Renal cortex interstitium (tissue), 11 donors: ENCODE data around the gene MAP2. TPM values are rescaled to one million over a fixed set of nuclear protein-coding genes. Genes with fewer than 3 reads are reported as not detected.

Source experiments
- DNase-seq, 11 donors: peaks; one replicate each; pipeline ENCODE4 v3.0.0-alpha.2; 2013; ENCODE audit warnings: low read depth in 9 of 11, low spot score in 4 of 11; ENCODE audit errors: extremely low read depth in 1 of 11
- polyA plus RNA-seq, 3 donors: library from polyadenylated mRNA; unstranded; fragments of 120-200 nt; gene quantifications; one replicate each; pipeline ENCODE4 v1.2.1, GENCODE V29; 2013; ENCODE audit not compliant: insufficient read length in 3 of 3

Gene MAP2
- polyA plus RNA-seq, 3 donors = 32.2 to 36.6 (median 33.0) TPM

- DNase-seq = no peak
These were observed 239.8 kb downstream of the MAP2 start for GRCh38 chr2:209663656-209664055.

DNA sequence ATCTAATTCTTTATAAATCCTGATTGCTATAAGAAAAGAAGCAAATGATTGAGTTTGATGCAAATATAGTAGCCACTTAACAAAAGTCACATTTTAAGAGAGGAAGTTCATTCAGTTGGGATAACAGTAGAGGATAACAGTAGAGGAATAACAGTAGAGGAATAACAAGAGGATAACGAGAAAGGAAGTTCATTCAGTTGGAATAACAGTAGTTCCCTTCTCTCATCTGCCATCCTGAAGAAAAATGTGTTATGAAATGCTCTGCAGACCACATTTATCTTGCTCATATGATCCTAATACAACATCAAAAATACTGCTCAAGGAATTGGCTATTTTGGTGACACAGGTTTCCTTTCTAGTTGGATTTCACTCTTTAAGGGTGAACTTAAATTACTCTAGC, 242.4 kb downstream of the MAP2 start:
- no peak for DNase-seq

- DNase-seq = no peak
These were observed 247.3 kb downstream of the MAP2 start for GRCh38 chr2:209671020-209671680.

GRCh38 chr2:209673811-209674210, 250.0 kb downstream of the MAP2 start:
- DNase-seq = no peak

- no peak for DNase-seq
These were observed 256.7 kb downstream of the MAP2 start for GRCh38 chr2:209680596-209680995.

- no peak for DNase-seq
These were observed 257.4 kb downstream of the MAP2 start for GRCh38 chr2:209681201-209681735.

- DNase-seq = no peak
These were observed 258.8 kb downstream of the MAP2 start for GRCh38 chr2:209682646-209683045.

DNA sequence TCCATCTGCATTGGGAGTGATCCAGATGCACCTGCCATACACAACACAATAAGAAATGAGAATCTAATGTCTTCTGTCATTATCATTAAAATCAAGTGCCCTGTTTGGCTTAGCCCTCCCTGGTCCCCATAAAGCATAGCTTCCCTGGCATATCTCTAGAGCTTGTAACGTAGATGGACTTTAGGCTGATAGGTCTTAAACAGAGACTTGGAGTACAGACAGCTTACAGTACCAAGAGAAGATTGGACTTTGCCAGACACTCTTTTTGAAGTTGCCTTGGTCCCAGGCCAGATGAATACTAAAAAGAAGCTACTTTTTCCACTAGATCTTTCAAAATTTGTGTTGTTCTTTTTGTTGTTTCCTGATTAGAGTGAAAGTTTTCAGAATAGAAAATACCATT, 261.5 kb downstream of the MAP2 start:
- DNase-seq = no peak

- no peak for DNase-seq
These were observed 262.1 kb downstream of the MAP2 start for GRCh38 chr2:209685963-209686362.

GRCh38 chr2:209686448-209686847, 262.6 kb downstream of the MAP2 start:
- no peak for DNase-seq

- no peak for DNase-seq
These were observed 263.6 kb downstream of the MAP2 start for GRCh38 chr2:209687323-209687969.

- DNase-seq = no peak
These were observed 264.5 kb downstream of the MAP2 start for GRCh38 chr2:209688385-209688784.

DNA sequence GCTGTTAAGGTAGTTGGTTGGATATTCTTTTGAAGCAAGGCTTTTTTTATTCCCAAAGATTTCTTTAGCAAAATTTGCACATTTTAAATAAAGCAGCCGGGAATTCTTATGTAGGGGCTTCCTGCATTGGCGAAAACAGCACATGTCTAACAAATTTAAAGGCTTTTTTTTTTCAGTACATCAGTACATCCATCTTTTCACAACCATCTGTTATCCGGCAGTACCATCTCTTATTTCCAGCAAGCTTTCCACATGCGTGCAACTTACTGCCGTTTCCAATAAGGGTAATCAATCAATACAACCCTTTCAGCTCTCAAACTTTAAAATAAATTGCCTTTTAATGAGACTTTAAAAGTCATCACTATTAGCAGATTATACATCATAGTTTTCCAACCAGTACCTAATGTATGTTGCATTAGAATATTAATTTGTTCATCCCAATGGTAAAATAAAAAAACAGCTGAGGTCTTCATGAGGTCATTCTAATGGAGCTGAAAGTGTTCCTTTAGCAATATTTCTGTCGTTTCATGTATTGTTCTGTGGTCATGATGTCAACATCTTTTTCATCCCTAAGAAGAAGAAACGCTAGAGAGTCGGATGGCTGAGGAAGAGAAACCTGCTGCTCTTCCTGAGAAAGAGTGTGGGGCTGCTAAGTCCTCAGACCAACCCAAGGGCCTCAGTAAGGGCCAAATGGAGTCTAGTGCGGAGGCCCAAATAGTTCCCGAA, 266.3 kb downstream of the MAP2 start:
- no peak for DNase-seq

DNA sequence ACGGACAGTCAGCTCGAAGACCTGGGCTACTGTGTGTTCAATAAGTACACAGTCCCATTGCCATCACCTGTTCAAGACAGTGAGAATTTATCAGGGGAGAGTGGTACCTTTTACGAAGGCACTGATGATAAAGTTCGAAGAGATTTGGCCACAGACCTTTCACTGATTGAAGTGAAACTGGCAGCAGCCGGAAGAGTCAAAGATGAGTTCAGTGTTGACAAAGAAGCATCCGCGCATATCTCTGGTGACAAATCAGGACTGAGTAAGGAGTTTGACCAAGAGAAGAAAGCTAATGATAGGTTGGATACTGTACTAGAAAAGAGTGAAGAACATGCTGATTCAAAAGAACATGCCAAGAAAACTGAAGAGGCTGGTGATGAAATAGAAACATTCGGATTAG, 270.9 kb downstream of the MAP2 start:
- DNase-seq = no peak

DNA sequence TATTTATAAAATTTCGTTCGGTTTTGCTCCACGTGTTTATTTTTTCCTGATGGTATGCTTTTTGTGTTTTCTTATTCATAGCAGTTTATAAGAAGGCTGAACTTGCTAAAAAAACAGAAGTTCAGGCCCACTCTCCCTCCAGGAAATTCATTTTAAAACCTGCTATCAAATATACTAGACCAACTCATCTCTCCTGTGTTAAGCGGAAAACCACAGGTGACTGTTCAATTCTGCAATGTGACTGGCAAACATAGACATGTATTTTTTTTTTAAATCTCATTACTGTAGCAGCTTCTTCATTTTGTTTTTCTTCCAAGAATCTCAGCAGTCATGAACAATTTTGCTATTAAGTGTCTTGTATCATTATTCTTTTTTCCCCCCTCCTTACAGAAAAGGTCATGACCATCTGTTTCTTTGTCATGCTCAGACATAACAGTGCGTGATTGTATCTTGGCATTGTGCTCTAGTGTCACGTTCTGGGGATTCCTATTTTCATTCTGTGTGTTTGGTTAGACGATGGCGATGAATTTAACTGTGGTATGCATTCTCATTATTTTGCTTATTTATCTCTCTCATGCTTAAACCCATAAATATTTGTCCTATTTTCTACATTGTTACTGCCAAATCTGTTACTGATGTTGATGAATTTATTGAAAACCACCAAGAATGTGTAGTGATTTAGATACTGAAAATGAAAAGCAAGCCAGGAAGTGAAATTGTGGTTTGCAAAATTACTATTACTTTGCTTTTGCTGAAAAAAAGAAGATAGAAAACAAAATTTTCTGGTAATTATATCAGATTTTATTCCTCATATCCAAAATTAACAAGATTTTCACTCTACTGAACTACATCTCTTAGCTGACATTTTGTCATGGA, 273.2 kb downstream of the MAP2 start:
- DNase-seq = no peak

GRCh38 chr2:209702775-209703174, 278.9 kb downstream of the MAP2 start:
- no peak for DNase-seq

DNA sequence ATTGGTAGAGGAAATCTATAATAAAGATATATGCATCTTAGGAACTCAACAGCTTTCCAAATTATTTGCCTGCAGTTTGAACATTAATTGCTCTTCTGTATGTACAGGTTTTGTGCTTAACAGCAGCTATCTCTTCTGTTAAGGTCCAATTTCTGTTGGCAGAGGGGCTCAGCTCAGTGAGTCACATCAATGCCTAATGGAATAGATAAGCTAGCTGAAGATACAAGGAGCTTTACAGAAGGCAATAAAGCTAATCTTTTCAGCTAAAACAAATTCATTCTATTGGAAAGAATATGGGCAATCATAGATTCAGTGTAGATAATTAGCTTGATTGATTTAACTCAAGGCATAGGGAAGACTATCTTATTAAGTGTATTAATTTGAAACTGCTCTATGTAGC, 289.4 kb downstream of the MAP2 start:
- no peak for DNase-seq

- DNase-seq = no peak
These were observed 295.2 kb downstream of the MAP2 start for GRCh38 chr2:209719034-209719433.

DNA sequence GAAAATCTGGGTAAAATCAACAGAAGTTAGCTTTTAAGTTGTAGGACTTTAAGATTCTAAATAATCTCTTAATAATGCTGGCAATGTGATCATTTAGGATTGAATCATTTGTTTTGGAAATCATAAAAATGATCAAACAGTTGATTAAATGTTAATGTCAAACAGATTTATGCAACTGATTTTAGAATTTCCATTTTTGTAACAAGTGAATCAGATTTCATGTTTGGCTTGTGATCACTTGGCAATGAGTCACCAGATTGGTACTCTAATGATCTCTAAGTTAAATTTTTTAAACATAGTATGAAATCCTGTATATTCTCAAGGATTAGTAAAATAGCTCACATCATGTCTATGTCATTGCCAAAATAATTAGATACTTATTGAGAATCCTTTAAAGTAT, 297.6 kb downstream of the MAP2 start:
- DNase-seq = no peak
